ENCODE results near the gene TNS3. TPM values are rescaled to one million over a fixed set of nuclear protein-coding genes. Genes with fewer than 3 reads are reported as not detected.
A peak's percentile ranks its signal among the peaks of the same experiment; 100 is the strongest.

The TNS3 gene
- total RNA-seq, 1 experiment from 2014 or later, result 533 TPM

GRCh38 chr7:47510192-47510591 lies 71.7 kb downstream of the TNS3 start:
- BruUV-seq (replicated peaks), result no TSS peak
- Histone ChIP-seq H3K27me3 (ENCODE audit: control insufficient read depth, insufficient read depth, low read length) (no peaks in the 10 kb centered on the region), H3K36me3 (ENCODE audit: control insufficient read depth, insufficient read depth, low read length) (peaks cover 48% of the 10 kb centered on the region), H3K4me1 (ENCODE audit: control insufficient read depth, insufficient read depth, low read length) (peaks cover 97% of the 10 kb centered on the region), H3K9me3 (ENCODE audit: control insufficient read depth, insufficient read depth, low read depth, low read length) (no peaks in the 10 kb centered on the region), H3K4me3 (ENCODE audit: low read depth in 2 of 2, low read length in 2 of 2) (no peak overlapping the region), H3K27ac (ENCODE audit: low read length) (peak overlapping the region; percentile 91)
- intact Hi-C loops (cut with micrococcal nuclease; ENCODE audit: unreplicated experiment), result no loop called here
- ChIA-PET POLR2A (interaction anchor here (0.7 kb wide), 1 partner anchor 296 kb away, joined by 17 read pairs; no protein-coding TSS in a partner anchor), CTCF (no interaction called here)
- DNase-seq (ENCODE audit: low read depth, low spot score), result no peak
- in situ Hi-C loops (cut with HindIII; ENCODE audit: low pct_unique_long_range_greater_than_20kb, low sequenced_read_pairs), result no loop called here
- ATAC-seq, result no peak
- TF ChIP-seq TCF7L2 (IDR thresholded peaks at IDR 0.05; ENCODE audit: low read depth, low read length), result no peak
- TF ChIP-seq POLR2AphosphoS5 (IDR thresholded peaks at IDR 0.05; ENCODE audit: low read depth, low read length), result no peak; the same call in 1 of the 2 replicates
- TF ChIP-seq, protein P1, sequence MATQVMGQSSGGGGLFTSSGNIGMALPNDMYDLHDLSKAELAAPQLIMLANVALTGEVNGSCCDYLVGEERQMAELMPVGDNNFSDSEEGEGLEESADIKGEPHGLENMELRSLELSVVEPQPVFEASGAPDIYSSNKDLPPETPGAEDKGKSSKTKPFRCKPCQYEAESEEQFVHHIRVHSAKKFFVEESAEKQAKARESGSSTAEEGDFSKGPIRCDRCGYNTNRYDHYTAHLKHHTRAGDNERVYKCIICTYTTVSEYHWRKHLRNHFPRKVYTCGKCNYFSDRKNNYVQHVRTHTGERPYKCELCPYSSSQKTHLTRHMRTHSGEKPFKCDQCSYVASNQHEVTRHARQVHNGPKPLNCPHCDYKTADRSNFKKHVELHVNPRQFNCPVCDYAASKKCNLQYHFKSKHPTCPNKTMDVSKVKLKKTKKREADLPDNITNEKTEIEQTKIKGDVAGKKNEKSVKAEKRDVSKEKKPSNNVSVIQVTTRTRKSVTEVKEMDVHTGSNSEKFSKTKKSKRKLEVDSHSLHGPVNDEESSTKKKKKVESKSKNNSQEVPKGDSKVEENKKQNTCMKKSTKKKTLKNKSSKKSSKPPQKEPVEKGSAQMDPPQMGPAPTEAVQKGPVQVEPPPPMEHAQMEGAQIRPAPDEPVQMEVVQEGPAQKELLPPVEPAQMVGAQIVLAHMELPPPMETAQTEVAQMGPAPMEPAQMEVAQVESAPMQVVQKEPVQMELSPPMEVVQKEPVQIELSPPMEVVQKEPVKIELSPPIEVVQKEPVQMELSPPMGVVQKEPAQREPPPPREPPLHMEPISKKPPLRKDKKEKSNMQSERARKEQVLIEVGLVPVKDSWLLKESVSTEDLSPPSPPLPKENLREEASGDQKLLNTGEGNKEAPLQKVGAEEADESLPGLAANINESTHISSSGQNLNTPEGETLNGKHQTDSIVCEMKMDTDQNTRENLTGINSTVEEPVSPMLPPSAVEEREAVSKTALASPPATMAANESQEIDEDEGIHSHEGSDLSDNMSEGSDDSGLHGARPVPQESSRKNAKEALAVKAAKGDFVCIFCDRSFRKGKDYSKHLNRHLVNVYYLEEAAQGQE (IDR thresholded peaks at IDR 0.05; ENCODE audit: insufficient read depth in 1 of 2, low read depth in 2 of 2, low read length in 1 of 2), result no peak

DNA sequence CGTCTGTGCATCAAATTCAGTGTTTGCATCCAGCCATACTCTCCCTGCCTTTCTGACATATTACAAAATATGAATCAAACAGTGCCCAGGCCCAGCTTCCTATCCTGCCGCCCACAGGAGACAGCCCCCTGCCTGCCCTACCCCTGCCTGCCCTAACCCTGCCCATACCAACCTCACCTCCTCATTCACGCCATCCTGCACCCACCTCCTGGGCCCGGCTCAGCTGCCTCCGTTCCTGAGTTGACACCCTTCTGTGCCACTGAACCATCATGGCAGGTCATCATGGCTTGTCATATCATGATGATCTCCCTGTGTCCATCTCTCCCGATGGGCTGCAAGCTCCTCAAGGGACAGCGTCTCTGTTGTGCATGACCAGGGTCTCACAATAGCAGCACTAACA lies 72.3 kb downstream of the TNS3 start:
- intact Hi-C loops (cut with micrococcal nuclease; ENCODE audit: unreplicated experiment), result no loop called here
- BruUV-seq (replicated peaks), result no TSS peak

More for the DNA sequence above, 72.3 kb downstream of the TNS3 start:
- Histone ChIP-seq H3K9me3 (ENCODE audit: control insufficient read depth, insufficient read depth, low read depth, low read length) (no peaks in the 10 kb centered on the region), H3K36me3 (ENCODE audit: control insufficient read depth, insufficient read depth, low read length) (peaks cover 48% of the 10 kb centered on the region), H3K4me3 (ENCODE audit: low read depth in 2 of 2, low read length in 2 of 2) (no peak overlapping the region), H3K27me3 (ENCODE audit: control insufficient read depth, insufficient read depth, low read length) (no peaks in the 10 kb centered on the region), H3K4me1 (ENCODE audit: control insufficient read depth, insufficient read depth, low read length) (peaks cover 97% of the 10 kb centered on the region), H3K27ac (ENCODE audit: low read length) (peak overlapping the region; percentile 91)
- DNase-seq (ENCODE audit: low read depth, low spot score), result no peak
- no peak for ATAC-seq
- in situ Hi-C loops (cut with HindIII; ENCODE audit: low pct_unique_long_range_greater_than_20kb, low sequenced_read_pairs), result no loop called here
- ChIA-PET CTCF (no interaction called here), POLR2A (no interaction called here)
- no peak for TF ChIP-seq POLR2AphosphoS5 (IDR thresholded peaks at IDR 0.05; ENCODE audit: low read depth, low read length)
- TF ChIP-seq, protein P1 (IDR thresholded peaks at IDR 0.05; ENCODE audit: insufficient read depth in 1 of 2, low read depth in 2 of 2, low read length in 1 of 2), result no peak
- TF ChIP-seq CTCF (IDR thresholded peaks at IDR 0.05), result no peak
- no peak for TF ChIP-seq SIN3A (IDR thresholded peaks at IDR 0.05; ENCODE audit: borderline replicate concordance, insufficient read depth, low read depth, low read length)
- no peak for TF ChIP-seq TCF7L2 (IDR thresholded peaks at IDR 0.05; ENCODE audit: low read depth, low read length)
